Measurements from ENCODE around the gene HNRNPAB. TPM values are rescaled to one million over a fixed set of nuclear protein-coding genes. Genes with fewer than 3 reads are reported as not detected.
A peak's percentile ranks its signal among the peaks of the same experiment; 100 is the strongest.
"Not testable (repeated sequence)": the region's sequence is repeated elsewhere in the genome, so short reads cannot be mapped to it uniquely, and the experiment has no call there.

Gene HNRNPAB
- total RNA-seq, 2 experiments from 2014 or later, result 183 to 198 TPM

DNA sequence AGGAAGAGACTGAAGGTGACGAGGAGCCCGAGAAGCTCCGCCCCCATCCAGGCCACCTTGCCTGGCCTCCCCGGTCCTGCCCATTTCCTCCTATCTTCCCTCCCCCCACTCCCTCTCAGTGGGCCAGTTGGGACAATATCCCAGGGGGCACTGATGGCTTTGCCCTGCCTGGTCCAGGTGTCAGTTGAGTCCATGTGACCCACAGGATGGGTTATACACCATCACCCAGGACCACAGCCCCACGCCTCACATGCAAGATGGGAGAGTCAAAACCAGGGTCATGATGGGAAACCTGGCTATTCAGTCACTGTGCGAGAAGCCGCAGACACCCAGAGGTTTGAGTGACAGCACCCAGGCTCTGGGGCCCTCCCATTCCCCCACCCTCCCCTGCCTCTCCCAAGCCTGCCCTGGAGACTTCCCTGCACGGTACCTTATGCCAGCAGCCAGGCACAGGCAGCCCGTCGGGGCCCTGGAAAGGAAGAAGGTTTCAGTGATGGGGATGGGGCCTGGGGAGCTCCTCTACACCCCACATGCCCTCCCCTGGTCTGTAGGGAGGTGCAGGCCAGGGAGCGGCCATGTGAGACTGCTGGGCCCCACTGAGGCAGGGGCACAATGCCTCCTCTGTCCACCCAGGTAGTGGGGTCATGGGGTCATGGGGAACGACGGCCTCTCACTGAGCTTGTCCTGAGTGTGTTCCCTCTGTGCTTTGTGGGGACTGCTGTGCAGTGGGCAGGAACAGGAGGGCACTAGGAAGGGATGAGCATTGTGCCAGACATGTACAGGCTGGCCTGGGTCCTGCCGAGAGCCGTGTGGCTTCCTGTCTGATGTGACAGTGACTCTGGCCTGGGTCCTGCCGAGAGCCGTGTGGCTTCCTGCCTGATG is 34.6 kb downstream of the HNRNPAB start:
- peak overlapping the region; percentile 96 for H3K27ac Mint-ChIP-seq
- H3K4me1 Mint-ChIP-seq, result peaks cover 76% of the 10 kb centered on the region
- no peaks in the 10 kb centered on the region for H3K9me3 Mint-ChIP-seq
- H3K4me3 Mint-ChIP-seq, result peak overlapping the region; percentile 73
- POLR2A ChIA-PET, result interaction anchor here (1.0 to 6.5 kb wide), 2 partner anchors 11 to 34 kb away, joined by 4 to 75 read pairs; partner anchors contain the start of gene HNRNPAB
- H3K27me3 Mint-ChIP-seq, result no peaks in the 10 kb centered on the region
- no peaks in the 10 kb centered on the region for H3K36me3 Mint-ChIP-seq
- ATAC-seq (ENCODE audit: low read depth) (peak; percentile 33), DNase-seq (peak; percentile 66)

GRCh38 chr5:178239626-178240301 is 35.4 kb downstream of the HNRNPAB start:
- Mint-ChIP-seq H3K4me1 (peaks cover 71% of the 10 kb centered on the region), H3K4me3 (peak overlapping the region; percentile 78), H3K27ac (peak overlapping the region; percentile 98)
- POLR2A ChIA-PET, result interaction anchor here (1.0 to 6.5 kb wide), 3 partner anchors 10 to 35 kb away, joined by 4 to 75 read pairs (median 16); partner anchors contain the start of gene HNRNPAB
- ATAC-seq (ENCODE audit: low read depth) (peak; percentile 5), DNase-seq (peak; percentile 68)
- not testable (repeated sequence) for H3K36me3 Mint-ChIP-seq, H3K27me3 Mint-ChIP-seq, H3K9me3 Mint-ChIP-seq

DNA sequence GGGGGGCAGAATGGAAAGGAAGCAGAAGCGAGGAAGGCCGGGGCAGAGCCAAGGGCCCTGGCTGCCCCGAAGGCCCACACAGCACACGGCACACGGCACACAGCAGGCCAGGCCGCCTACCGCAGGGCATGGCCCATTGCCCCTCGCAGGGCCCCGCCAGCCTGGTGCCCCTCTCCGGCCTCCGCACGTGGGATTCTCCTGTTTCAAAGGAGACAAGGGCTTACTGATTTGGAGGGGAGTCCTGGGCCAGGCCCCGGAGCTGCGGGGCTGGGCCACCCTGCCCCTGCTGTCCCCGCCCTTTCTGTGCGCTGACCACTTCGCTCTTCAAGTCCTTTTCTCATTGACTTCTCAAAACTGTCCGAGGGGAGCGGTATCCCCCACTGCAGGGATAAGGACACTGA is 36.0 kb downstream of the HNRNPAB start:
- H3K36me3 Mint-ChIP-seq, result peaks cover 2% of the 10 kb centered on the region
- peak overlapping the region; percentile 98 for H3K27ac Mint-ChIP-seq
- no peaks in the 10 kb centered on the region for H3K9me3 Mint-ChIP-seq
- H3K4me3 Mint-ChIP-seq, result peak overlapping the region; percentile 95
- DNase-seq (peak; percentile 56), ATAC-seq (ENCODE audit: low read depth) (no peak)
- POLR2A ChIA-PET, result interaction anchor here (1.0 to 6.5 kb wide), 6 partner anchors 8 to 814 kb away, joined by 3 to 75 read pairs (median 6); partner anchors contain the start of genes CLK4, GRK6, HNRNPAB and PHYKPL
- peaks cover 66% of the 10 kb centered on the region for H3K4me1 Mint-ChIP-seq
- no peaks in the 10 kb centered on the region for H3K27me3 Mint-ChIP-seq

- peak; percentile 19 for ATAC-seq (ENCODE audit: low read depth)
- peak overlapping the region; percentile 98 for H3K27ac Mint-ChIP-seq
Observed at GRCh38 chr5:178240766-178241165, 36.4 kb downstream of the HNRNPAB start.

GRCh38 chr5:178241231-178241663 is 36.9 kb downstream of the HNRNPAB start:
- ATAC-seq (ENCODE audit: low read depth) (peak; percentile 55), DNase-seq (peak; percentile 77)
- Mint-ChIP-seq H3K36me3 (peaks cover 2% of the 10 kb centered on the region), H3K4me3 (peak overlapping the region; percentile 95), H3K27me3 (no peaks in the 10 kb centered on the region), H3K9me3 (no peaks in the 10 kb centered on the region), H3K4me1 (peaks cover 62% of the 10 kb centered on the region), H3K27ac (peak overlapping the region; percentile 98)
- POLR2A ChIA-PET, result interaction anchor here (0.5 to 6.5 kb wide), 8 partner anchors 9 to 815 kb away, joined by 3 to 75 read pairs (median 4); partner anchors contain the start of genes CLK4, GRK6, HNRNPAB and PHYKPL

More at GRCh38 chr5:178240766-178241165, 36.4 kb downstream of the HNRNPAB start:
- H3K27me3 Mint-ChIP-seq, result no peaks in the 10 kb centered on the region
- H3K36me3 Mint-ChIP-seq, result peaks cover 2% of the 10 kb centered on the region
- peak overlapping the region; percentile 95 for H3K4me3 Mint-ChIP-seq
- peak; percentile 59 for DNase-seq
- H3K4me1 Mint-ChIP-seq, result peaks cover 62% of the 10 kb centered on the region
- H3K9me3 Mint-ChIP-seq, result no peaks in the 10 kb centered on the region
- POLR2A ChIA-PET, result interaction anchor here (0.9 to 6.5 kb wide), 7 partner anchors 8 to 814 kb away, joined by 3 to 75 read pairs (median 5); partner anchors contain the start of genes CLK4, GRK6, HNRNPAB and PHYKPL

DNA sequence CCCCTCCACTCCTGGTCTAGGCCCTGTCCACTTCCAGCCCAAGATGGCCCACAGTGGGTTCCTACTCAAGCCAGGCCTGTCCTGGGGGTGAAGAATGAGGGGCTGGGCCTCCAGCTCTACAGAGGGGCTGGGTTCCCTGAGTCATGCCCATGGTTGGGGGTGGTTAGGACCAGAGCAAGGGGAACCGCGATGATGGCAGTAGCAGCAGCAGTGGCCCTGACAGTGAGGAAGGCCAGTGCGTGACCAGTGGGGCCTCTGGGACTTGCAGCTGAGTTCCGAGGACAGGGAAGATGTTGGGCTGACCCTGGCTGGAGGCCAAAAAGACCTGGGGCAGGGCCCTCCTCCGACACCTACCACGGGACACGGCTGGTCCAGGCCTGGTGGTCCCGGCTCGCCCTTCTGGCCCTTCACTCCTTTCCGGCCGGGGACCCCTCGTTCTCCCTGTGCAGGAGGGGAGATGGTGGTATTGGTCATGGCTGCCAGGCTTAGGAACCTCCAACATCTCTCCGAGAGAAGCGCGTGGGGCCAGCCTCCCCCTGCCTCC is 37.4 kb downstream of the HNRNPAB start:
- H3K27ac Mint-ChIP-seq, result peak overlapping the region; percentile 98
- DNase-seq (no peak), ATAC-seq (ENCODE audit: low read depth) (peak; percentile 7)
- POLR2A ChIA-PET, result interaction anchor here (0.5 to 6.5 kb wide), 7 partner anchors 8 to 815 kb away, joined by 3 to 75 read pairs (median 4); partner anchors contain the start of genes GRK6, HNRNPAB and PHYKPL
- peaks cover 2% of the 10 kb centered on the region for H3K36me3 Mint-ChIP-seq
- no peaks in the 10 kb centered on the region for H3K9me3 Mint-ChIP-seq
- H3K4me1 Mint-ChIP-seq, result peaks cover 60% of the 10 kb centered on the region
- H3K4me3 Mint-ChIP-seq, result peak overlapping the region; percentile 95
- H3K27me3 Mint-ChIP-seq, result no peaks in the 10 kb centered on the region

- H3K27me3 Mint-ChIP-seq, result no peaks in the 10 kb centered on the region
- H3K4me1 Mint-ChIP-seq, result peaks cover 58% of the 10 kb centered on the region
- peak overlapping the region; percentile 95 for H3K4me3 Mint-ChIP-seq
- H3K27ac Mint-ChIP-seq, result peak overlapping the region; percentile 98
- DNase-seq (no peak), ATAC-seq (ENCODE audit: low read depth) (no peak)
- H3K36me3 Mint-ChIP-seq, result peaks cover 2% of the 10 kb centered on the region
- POLR2A ChIA-PET, result interaction anchor here (0.6 to 6.5 kb wide), 3 partner anchors 7 to 1009 kb away, joined by 3 to 75 read pairs (median 6); no protein-coding TSS in a partner anchor
- no peaks in the 10 kb centered on the region for H3K9me3 Mint-ChIP-seq
Observed at GRCh38 chr5:178242416-178242815, 38.1 kb downstream of the HNRNPAB start.

GRCh38 chr5:178244576-178244975 is 40.2 kb downstream of the HNRNPAB start:
- no peak overlapping the region for H3K27ac Mint-ChIP-seq
- no peaks in the 10 kb centered on the region for H3K27me3 Mint-ChIP-seq
- H3K4me3 Mint-ChIP-seq, result no peak overlapping the region
- peaks cover 2% of the 10 kb centered on the region for H3K36me3 Mint-ChIP-seq
- no peaks in the 10 kb centered on the region for H3K9me3 Mint-ChIP-seq
- POLR2A ChIA-PET, result interaction anchor here (0.5 kb wide), 1 partner anchor 9 kb away, joined by 4 read pairs; no protein-coding TSS in a partner anchor
- DNase-seq, result no peak
- ATAC-seq (ENCODE audit: low read depth), result no peak
- H3K4me1 Mint-ChIP-seq, result peaks cover 60% of the 10 kb centered on the region

DNA sequence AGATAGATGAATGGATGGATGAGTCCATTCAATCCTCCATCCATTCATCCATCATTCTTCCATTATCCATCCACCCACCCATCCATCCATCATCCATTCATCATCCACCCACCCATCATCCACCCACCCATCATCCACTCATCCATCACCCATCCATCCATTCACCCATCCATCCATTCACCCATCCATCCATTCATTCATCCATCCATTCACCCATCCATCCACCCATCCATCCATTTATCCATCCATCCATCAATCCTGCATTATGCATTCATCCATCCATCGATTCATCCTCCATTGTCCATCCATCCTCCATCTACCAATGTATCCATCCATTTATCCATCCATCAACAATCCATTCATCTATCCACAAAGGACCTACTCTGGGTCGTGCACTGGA is 41.1 kb downstream of the HNRNPAB start:
- POLR2A ChIA-PET, result no interaction called here
- H3K4me1 Mint-ChIP-seq, result peaks cover 61% of the 10 kb centered on the region

DNA sequence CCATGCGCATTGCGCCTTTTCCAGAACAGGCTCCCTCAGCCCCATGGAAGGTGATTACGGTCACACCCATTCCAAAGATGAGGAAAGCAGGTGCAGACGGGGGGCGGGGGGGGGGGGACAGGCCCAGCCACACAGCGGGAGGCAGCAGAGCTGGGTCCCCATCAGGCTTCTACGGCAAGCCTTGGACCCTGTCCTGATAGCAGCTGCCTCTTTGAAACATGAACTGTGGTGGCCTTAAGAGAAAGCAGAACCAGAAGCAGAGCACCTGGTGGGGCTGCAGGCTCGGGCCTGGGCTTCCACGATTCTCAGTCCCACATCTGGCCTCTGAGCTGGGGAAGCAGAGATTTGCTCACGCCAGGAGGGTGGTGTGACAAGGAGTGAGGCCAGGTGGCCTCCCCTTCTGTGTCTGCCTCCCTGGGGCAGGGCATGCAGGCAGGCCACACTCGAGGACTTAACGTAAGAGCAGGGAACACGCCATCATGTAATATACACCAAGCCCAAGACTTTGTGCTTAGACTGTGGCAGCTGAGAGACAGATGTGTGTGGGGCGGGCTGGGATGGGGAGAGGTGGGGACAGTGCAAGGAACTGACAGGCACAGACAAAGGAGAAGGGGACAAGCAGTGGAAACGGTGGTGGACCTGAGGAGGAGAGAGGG is 42.4 kb downstream of the HNRNPAB start:
- peak overlapping the region; percentile 25 for H3K4me3 Mint-ChIP-seq
- DNase-seq (no peak), ATAC-seq (ENCODE audit: low read depth) (no peak)
- no peaks in the 10 kb centered on the region for H3K9me3 Mint-ChIP-seq
- peaks cover 56% of the 10 kb centered on the region for H3K4me1 Mint-ChIP-seq
- peaks cover 2% of the 10 kb centered on the region for H3K36me3 Mint-ChIP-seq
- H3K27me3 Mint-ChIP-seq, result no peaks in the 10 kb centered on the region
- POLR2A ChIA-PET, result interaction anchor here (0.9 to 1.3 kb wide), 2 partner anchors 15 to 42 kb away, joined by 4 to 5 read pairs; partner anchors contain the start of genes HNRNPAB and PHYKPL
- peak overlapping the region; percentile 80 for H3K27ac Mint-ChIP-seq

More for the DNA sequence above, 41.1 kb downstream of the HNRNPAB start:
- ATAC-seq (ENCODE audit: low read depth) (no peak), DNase-seq (no peak)
- peaks cover 2% of the 10 kb centered on the region for H3K36me3 Mint-ChIP-seq
- H3K4me3 Mint-ChIP-seq, result no peak overlapping the region
- no peak overlapping the region for H3K27ac Mint-ChIP-seq
- no peaks in the 10 kb centered on the region for H3K27me3 Mint-ChIP-seq
- H3K9me3 Mint-ChIP-seq, result no peaks in the 10 kb centered on the region

DNA sequence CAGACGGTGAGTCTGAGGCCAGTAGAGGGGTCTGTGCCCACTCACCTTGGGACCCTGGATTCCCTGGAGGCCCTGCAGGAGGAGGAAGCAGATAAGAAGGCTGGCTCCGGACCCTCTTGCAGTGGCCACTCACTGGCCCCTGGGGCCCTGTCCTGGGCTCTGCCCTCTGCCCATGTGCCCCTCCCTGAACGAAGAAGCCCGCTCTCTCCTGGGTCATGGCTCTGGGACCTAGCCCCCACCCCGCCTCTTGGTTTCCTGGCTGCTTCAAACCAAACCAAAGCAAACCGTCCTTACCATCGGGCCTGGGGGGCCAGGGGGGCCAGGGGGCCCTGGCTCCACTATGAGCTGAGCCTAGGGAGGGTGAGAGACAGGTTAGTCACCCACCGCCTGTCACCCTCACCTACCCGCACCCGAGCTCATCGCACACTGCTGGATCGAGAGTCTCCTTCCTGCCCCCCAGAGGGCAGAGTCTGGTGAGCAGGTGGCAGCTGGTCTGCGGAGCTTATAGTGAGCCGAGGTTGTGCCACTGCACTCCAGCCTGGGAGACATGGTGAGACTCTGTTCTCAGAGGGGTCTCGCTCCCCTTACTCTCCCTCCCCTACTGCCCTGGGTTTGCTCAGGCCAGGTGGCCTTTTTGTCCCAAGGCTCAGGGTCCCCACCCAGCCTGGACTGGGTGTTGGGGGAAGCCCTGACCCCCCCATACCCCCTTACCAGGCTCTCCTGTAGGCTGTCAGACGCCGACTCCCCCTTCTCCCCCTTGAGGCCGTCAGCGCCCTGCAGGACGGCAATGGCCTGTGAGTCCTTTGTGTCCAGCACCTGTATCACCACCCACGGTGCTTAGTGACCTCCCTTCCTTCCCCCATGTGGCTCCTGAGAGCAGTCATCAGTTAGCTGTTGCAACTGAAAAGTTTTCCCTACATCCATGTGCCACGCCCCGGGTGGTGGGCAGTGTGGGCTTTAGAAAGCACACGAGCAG is 43.4 kb downstream of the HNRNPAB start:
- DNase-seq (no peak), ATAC-seq (ENCODE audit: low read depth) (peak; percentile 53)
- H3K9me3 Mint-ChIP-seq, result no peaks in the 10 kb centered on the region
- peaks cover 52% of the 10 kb centered on the region for H3K4me1 Mint-ChIP-seq
- POLR2A ChIA-PET, result interaction anchor here (0.9 to 5.4 kb wide), 5 partner anchors 9 to 43 kb away, joined by 3 to 75 read pairs (median 4); partner anchors contain the start of genes HNRNPAB and PHYKPL
- no peaks in the 10 kb centered on the region for H3K27me3 Mint-ChIP-seq
- H3K36me3 Mint-ChIP-seq, result peaks cover 2% of the 10 kb centered on the region
- peak overlapping the region; percentile 13 for H3K4me3 Mint-ChIP-seq
- peak overlapping the region; percentile 80 for H3K27ac Mint-ChIP-seq

Measured in activated naive CD8-positive, alpha-beta T cell treated with anti-CD3 and anti-CD28 coated beads, Interleukin-2, amount 10 ng/mL, durations not matched to agents 7 days and 5 days (primary cell).